CD4-positive, alpha-beta T cell treated with Interleukin-17A for 4 hours (primary cell): ENCODE measurements around the gene TADA2B.

Experiments
- DNase-seq: peaks from one replicate; pipeline ENCODE4 v3.0.0-alpha.2; 2020; ENCODE audit warnings: mixed read lengths

The TADA2B gene

GRCh38 chr4:7018281-7018680, 24.9 kb upstream of the TADA2B start:
- no peak for DNase-seq

- DNase-seq: no peak
These were observed 23.8 kb upstream of the TADA2B start for GRCh38 chr4:7019367-7019766.

GRCh38 chr4:7020290-7020689, 22.9 kb upstream of the TADA2B start:
- DNase-seq: no peak

GRCh38 chr4:7020856-7021255, 22.3 kb upstream of the TADA2B start:
- DNase-seq: no peak

GRCh38 chr4:7021355-7021754, 21.8 kb upstream of the TADA2B start:
- no peak for DNase-seq

- DNase-seq: no peak
These were observed 21.1 kb upstream of the TADA2B start for GRCh38 chr4:7021930-7022664.

- DNase-seq: no peak
These were observed 19.7 kb upstream of the TADA2B start for GRCh38 chr4:7023486-7023885.

- no peak for DNase-seq
These were observed 19.3 kb upstream of the TADA2B start for GRCh38 chr4:7023901-7024300.

GRCh38 chr4:7024336-7024890, 18.8 kb upstream of the TADA2B start:
- DNase-seq: no peak

GRCh38 chr4:7025040-7025602, 18.1 kb upstream of the TADA2B start:
- no peak for DNase-seq

- no peak for DNase-seq
These were observed 17.1 kb upstream of the TADA2B start for GRCh38 chr4:7026107-7026506.

- DNase-seq: no peak
These were observed 15.9 kb upstream of the TADA2B start for GRCh38 chr4:7027284-7027683.

- no peak for DNase-seq
These were observed 15.3 kb upstream of the TADA2B start for GRCh38 chr4:7027913-7028312.

- no peak for DNase-seq
These were observed 14.0 kb upstream of the TADA2B start for GRCh38 chr4:7029212-7029611.

GRCh38 chr4:7029921-7030320, 13.3 kb upstream of the TADA2B start:
- no peak for DNase-seq

GRCh38 chr4:7030856-7031255, 12.3 kb upstream of the TADA2B start:
- DNase-seq: no peak

GRCh38 chr4:7031558-7032449, 11.4 kb upstream of the TADA2B start:
- DNase-seq: no peak

GRCh38 chr4:7032596-7032995, 10.6 kb upstream of the TADA2B start:
- no peak for DNase-seq

- DNase-seq: no peak
These were observed 8.7 kb upstream of the TADA2B start for GRCh38 chr4:7034262-7035081.

GRCh38 chr4:7037425-7037824, 5.7 kb upstream of the TADA2B start:
- peak; percentile 14 for DNase-seq

GRCh38 chr4:7040765-7041164, 2.4 kb upstream of the TADA2B start:
- no peak for DNase-seq

- DNase-seq: no peak
These were observed 1.9 kb upstream of the TADA2B start for GRCh38 chr4:7041246-7041645.
